Activated CD4-positive, alpha-beta T cell treated with anti-CD3 and anti-CD28 coated beads for 4 hours (primary cell): Measurements from ENCODE around the gene H6PD.

ENCODE experiments used
- DNase-seq, 2 donors: peaks; one replicate each; pipeline ENCODE4 v3.0.0-alpha.2; 2020

H6PD gene

GRCh38 chr1:9261496-9261895, 26.9 kb downstream of the H6PD start:
- no peak for DNase-seq

GRCh38 chr1:9262096-9262986, 27.8 kb downstream of the H6PD start:
- no peak for DNase-seq

- DNase-seq = no peak
These were observed 28.8 kb downstream of the H6PD start for GRCh38 chr1:9263276-9263855.

- no peak for DNase-seq
These were observed 29.7 kb downstream of the H6PD start for GRCh38 chr1:9263984-9264872.

GRCh38 chr1:9265037-9265436, 30.5 kb downstream of the H6PD start:
- DNase-seq = no peak

GRCh38 chr1:9265968-9266367, 31.4 kb downstream of the H6PD start:
- DNase-seq = no peak

- no peak for DNase-seq
These were observed 32.7 kb downstream of the H6PD start for GRCh38 chr1:9267352-9267686.

- no peak for DNase-seq
These were observed 33.4 kb downstream of the H6PD start for GRCh38 chr1:9267827-9268581.

GRCh38 chr1:9269078-9269501, 34.5 kb downstream of the H6PD start:
- DNase-seq = no peak

GRCh38 chr1:9269721-9270120, 35.1 kb downstream of the H6PD start:
- no peak for DNase-seq

- DNase-seq = no peak
These were observed 35.8 kb downstream of the H6PD start for GRCh38 chr1:9270290-9270883.

- DNase-seq = no peak
These were observed 36.7 kb downstream of the H6PD start for GRCh38 chr1:9271283-9271682.

- DNase-seq = no peak
These were observed 37.5 kb downstream of the H6PD start for GRCh38 chr1:9271861-9272595.

GRCh38 chr1:9273177-9273576, 38.6 kb downstream of the H6PD start:
- DNase-seq = no peak

GRCh38 chr1:9275161-9275560, 40.6 kb downstream of the H6PD start:
- DNase-seq = no peak

- DNase-seq = peak; percentile 66 to 75
These were observed 41.0 kb downstream of the H6PD start for GRCh38 chr1:9275567-9276034.

GRCh38 chr1:9278116-9278515, 43.5 kb downstream of the H6PD start:
- DNase-seq = no peak

GRCh38 chr1:9278585-9279153, 44.1 kb downstream of the H6PD start:
- DNase-seq = no peak

GRCh38 chr1:9279172-9279840, 44.7 kb downstream of the H6PD start:
- DNase-seq = peak in 1 of 2 donors; percentile 18
